ENCODE data around the gene GPSM1. TPM values are rescaled to one million over a fixed set of nuclear protein-coding genes. Genes with fewer than 3 reads are reported as not detected.

Gene GPSM1
- total and polyA plus RNA-seq, 4 donors = 0.11 to 2.9 (median 1.6) TPM

GRCh38 chr9:136334541-136334940, 7.2 kb downstream of the GPSM1 start:
- Histone ChIP-seq H3K36me3 (ENCODE audit: control insufficient read depth in 4 of 4, insufficient read depth in 3 of 4, low read depth in 1 of 4, low read length in 3 of 4) (no peaks in the 10 kb centered on the region), H3K27ac (ENCODE audit: low read depth in 1 of 2, low read length in 2 of 2) (no peak overlapping the region), H3K27me3 (ENCODE audit: control insufficient read depth in 4 of 4, insufficient read depth in 4 of 4, low read length in 3 of 4) (no peaks in the 10 kb centered on the region), H3K4me3 (ENCODE audit: low read depth in 1 of 3, low read length in 3 of 3) (no peak overlapping the region), H3K9ac (ENCODE audit: low read depth in 1 of 2, low read length in 2 of 2) (no peak overlapping the region), H3K9me3 (ENCODE audit: control insufficient read depth in 4 of 4, low read length in 3 of 4) (no peaks in the 10 kb centered on the region), H3K4me1 (ENCODE audit: control insufficient read depth in 4 of 4, insufficient read depth in 4 of 4, low read length in 3 of 4) (peaks cover 0 to 3% (median under 1%) of the 10 kb centered on the region in 4 donors)
- WGBS = 95% methylated on average over 21 of the region's 21 CpGs
- no peak for TF ChIP-seq HNF4G (IDR thresholded peaks at IDR 0.05)
- no peak for TF ChIP-seq FOXA1 (IDR thresholded peaks at IDR 0.05)
- TF ChIP-seq SP1 (IDR thresholded peaks at IDR 0.05) = no peak
- no peak for TF ChIP-seq TAF1 (conservative IDR thresholded peaks at IDR 0.05)
- no peak for TF ChIP-seq FOXA2 (IDR thresholded peaks at IDR 0.05)
- TF ChIP-seq, protein P1, sequence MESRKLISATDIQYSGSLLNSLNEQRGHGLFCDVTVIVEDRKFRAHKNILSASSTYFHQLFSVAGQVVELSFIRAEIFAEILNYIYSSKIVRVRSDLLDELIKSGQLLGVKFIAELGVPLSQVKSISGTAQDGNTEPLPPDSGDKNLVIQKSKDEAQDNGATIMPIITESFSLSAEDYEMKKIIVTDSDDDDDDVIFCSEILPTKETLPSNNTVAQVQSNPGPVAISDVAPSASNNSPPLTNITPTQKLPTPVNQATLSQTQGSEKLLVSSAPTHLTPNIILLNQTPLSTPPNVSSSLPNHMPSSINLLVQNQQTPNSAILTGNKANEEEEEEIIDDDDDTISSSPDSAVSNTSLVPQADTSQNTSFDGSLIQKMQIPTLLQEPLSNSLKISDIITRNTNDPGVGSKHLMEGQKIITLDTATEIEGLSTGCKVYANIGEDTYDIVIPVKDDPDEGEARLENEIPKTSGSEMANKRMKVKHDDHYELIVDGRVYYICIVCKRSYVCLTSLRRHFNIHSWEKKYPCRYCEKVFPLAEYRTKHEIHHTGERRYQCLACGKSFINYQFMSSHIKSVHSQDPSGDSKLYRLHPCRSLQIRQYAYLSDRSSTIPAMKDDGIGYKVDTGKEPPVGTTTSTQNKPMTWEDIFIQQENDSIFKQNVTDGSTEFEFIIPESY (IDR thresholded peaks at IDR 0.05) = no peak
- no peak for TF ChIP-seq HNF4A (conservative IDR thresholded peaks at IDR 0.05)
- TF ChIP-seq MAX (IDR thresholded peaks at IDR 0.05) = no peak
- no peak for TF ChIP-seq JUND (IDR thresholded peaks at IDR 0.05)
- no peak for TF ChIP-seq EGR1 (IDR thresholded peaks at IDR 0.05; ENCODE audit: low read depth in 2 of 2)
- no peak for TF ChIP-seq NR2F2 (IDR thresholded peaks at IDR 0.05)
- TF ChIP-seq CTCF (IDR thresholded peaks at IDR 0.05; ENCODE audit: low read depth, low read length, missing input control) = no peak
- TF ChIP-seq RXRA (IDR thresholded peaks at IDR 0.05) = no peak
- no peak for DNase-seq (ENCODE audit: low spot score)

GRCh38 chr9:136335296-136336155, 8.2 kb downstream of the GPSM1 start:
- TF ChIP-seq MAX (IDR thresholded peaks at IDR 0.05) (no peak), YY1 (IDR thresholded peaks at IDR 0.05) (no peak), SP1 (IDR thresholded peaks at IDR 0.05) (no peak), TAF1 (conservative IDR thresholded peaks at IDR 0.05) (no peak), JUND (IDR thresholded peaks at IDR 0.05) (no peak), HNF4G (IDR thresholded peaks at IDR 0.05) (no peak), RAD21 (IDR thresholded peaks at IDR 0.05) (no peak)
- TF ChIP-seq, protein P2, sequence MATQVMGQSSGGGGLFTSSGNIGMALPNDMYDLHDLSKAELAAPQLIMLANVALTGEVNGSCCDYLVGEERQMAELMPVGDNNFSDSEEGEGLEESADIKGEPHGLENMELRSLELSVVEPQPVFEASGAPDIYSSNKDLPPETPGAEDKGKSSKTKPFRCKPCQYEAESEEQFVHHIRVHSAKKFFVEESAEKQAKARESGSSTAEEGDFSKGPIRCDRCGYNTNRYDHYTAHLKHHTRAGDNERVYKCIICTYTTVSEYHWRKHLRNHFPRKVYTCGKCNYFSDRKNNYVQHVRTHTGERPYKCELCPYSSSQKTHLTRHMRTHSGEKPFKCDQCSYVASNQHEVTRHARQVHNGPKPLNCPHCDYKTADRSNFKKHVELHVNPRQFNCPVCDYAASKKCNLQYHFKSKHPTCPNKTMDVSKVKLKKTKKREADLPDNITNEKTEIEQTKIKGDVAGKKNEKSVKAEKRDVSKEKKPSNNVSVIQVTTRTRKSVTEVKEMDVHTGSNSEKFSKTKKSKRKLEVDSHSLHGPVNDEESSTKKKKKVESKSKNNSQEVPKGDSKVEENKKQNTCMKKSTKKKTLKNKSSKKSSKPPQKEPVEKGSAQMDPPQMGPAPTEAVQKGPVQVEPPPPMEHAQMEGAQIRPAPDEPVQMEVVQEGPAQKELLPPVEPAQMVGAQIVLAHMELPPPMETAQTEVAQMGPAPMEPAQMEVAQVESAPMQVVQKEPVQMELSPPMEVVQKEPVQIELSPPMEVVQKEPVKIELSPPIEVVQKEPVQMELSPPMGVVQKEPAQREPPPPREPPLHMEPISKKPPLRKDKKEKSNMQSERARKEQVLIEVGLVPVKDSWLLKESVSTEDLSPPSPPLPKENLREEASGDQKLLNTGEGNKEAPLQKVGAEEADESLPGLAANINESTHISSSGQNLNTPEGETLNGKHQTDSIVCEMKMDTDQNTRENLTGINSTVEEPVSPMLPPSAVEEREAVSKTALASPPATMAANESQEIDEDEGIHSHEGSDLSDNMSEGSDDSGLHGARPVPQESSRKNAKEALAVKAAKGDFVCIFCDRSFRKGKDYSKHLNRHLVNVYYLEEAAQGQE (IDR thresholded peaks at IDR 0.05) = no peak
- TF ChIP-seq, protein P3, sequence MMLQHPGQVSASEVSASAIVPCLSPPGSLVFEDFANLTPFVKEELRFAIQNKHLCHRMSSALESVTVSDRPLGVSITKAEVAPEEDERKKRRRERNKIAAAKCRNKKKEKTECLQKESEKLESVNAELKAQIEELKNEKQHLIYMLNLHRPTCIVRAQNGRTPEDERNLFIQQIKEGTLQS (IDR thresholded peaks at IDR 0.05) = no peak
- TF ChIP-seq, protein P1 (IDR thresholded peaks at IDR 0.05) = no peak
- Histone ChIP-seq H3K4me1 (ENCODE audit: control insufficient read depth in 4 of 4, insufficient read depth in 4 of 4, low read length in 3 of 4) (peaks cover 0 to 4% (median under 1%) of the 10 kb centered on the region in 4 donors), H3K36me3 (ENCODE audit: control insufficient read depth in 4 of 4, insufficient read depth in 3 of 4, low read depth in 1 of 4, low read length in 3 of 4) (no peaks in the 10 kb centered on the region), H3K9ac (ENCODE audit: low read depth in 1 of 2, low read length in 2 of 2) (no peak overlapping the region), H3K4me3 (ENCODE audit: low read depth in 1 of 3, low read length in 3 of 3) (no peak overlapping the region), H3K27me3 (ENCODE audit: control insufficient read depth in 4 of 4, insufficient read depth in 4 of 4, low read length in 3 of 4) (no peaks in the 10 kb centered on the region), H3K27ac (ENCODE audit: low read depth in 1 of 2, low read length in 2 of 2) (no peak overlapping the region), H3K9me3 (ENCODE audit: control insufficient read depth in 4 of 4, low read length in 3 of 4) (no peaks in the 10 kb centered on the region)
- no peak for DNase-seq (ENCODE audit: low spot score)
- 88% methylated on average over 26 of the region's 26 CpGs for WGBS

All from liver (tissue), 9 donors.